HepG2 (cell line): Measurements from ENCODE around the gene VWA3B. TPM values are rescaled to one million over a fixed set of nuclear protein-coding genes. Genes with fewer than 3 reads are reported as not detected.

Experiments used
- ATAC-seq: fragments of 200-7000 bp; cut with Tn5 transposase; 3 replicates; pipeline ENCODE4 v1.9.1; 2020; ENCODE audit warnings: mild to moderate bottlenecking, moderate library complexity
- BruUV-seq: library from RNA; stranded (reverse); fragments of 400-500 nt; replicated peaks from 2 replicates; lab custom pipeline; 2021; lab: Mats Ljungman, UMichigan
- CTCF ChIA-PET: fragments of 300-600 bp; formaldehyde crosslinking; extraction: SDS; loops from one replicate; lab custom pipeline; 2021; ENCODE audit warnings: low total read pairs, inconsistent platforms, low intra/inter-chr PET ratio; lab: Yijun Ruan, JAX
- POLR2A ChIA-PET: fragments of 350-600 bp; sonication (Branson Sonifier 250); formaldehyde crosslinking; loops from one replicate; lab custom pipeline; 2020; ENCODE audit warnings: antibody characterized with exemption, inconsistent platforms; lab: Yijun Ruan, JAX
- DNase-seq: peaks from one replicate; pipeline ENCODE4 v3.0.0-alpha.2; 2015; ENCODE audit warnings: low spot score
- FAIRE-seq: peaks from 3 replicates; lab custom pipeline; 2011; peaks lifted over from hg19 to GRCh38; lab: Jason Lieb, UNC
- H2AFZ ChIP-seq: one replicate; pipeline ENCODE4 v1.6.1; 2011; ENCODE audit warnings: low read length, inconsistent platforms
- H3K27ac ChIP-seq: fragments of 300-600 bp; 3 replicates; pipeline ENCODE4 v1.8.0; 2011; ENCODE audit warnings: mixed run types, mild to moderate bottlenecking, mixed read lengths, low read length, inconsistent platforms; ENCODE audit not compliant: insufficient read depth; ENCODE audit errors: extremely low read length
- H3K27me3 ChIP-seq, 2 experiments: fragments of 200-600 bp in 1 of 2; 2 replicates in 1 of 2; 3 replicates in 1 of 2; pipeline versions ENCODE4 v1.6.0 to v1.8.0; 2011; ENCODE audit warnings: low read length in 2 of 2, mild to moderate bottlenecking in 2 of 2, moderate library complexity in 2 of 2, inconsistent platforms in 1 of 2; ENCODE audit not compliant: insufficient read depth in 2 of 2, control insufficient read depth in 1 of 2
- H3K36me3 ChIP-seq, 2 experiments: fragments of 200-600 bp in 1 of 2; replicated peaks in 1 of 2; 2 replicates in 1 of 2; 3 replicates in 1 of 2; pipeline versions ENCODE4 v1.5.1 to v1.8.0; 2011; ENCODE audit warnings: low read length in 2 of 2, inconsistent platforms in 1 of 2; ENCODE audit not compliant: insufficient read depth in 2 of 2, control insufficient read depth in 1 of 2
- H3K4me1 ChIP-seq: 2 replicates; pipeline ENCODE4 v1.5.1; 2012; ENCODE audit warnings: low read length, inconsistent platforms; ENCODE audit not compliant: insufficient read depth
- H3K4me2 ChIP-seq: 2 replicates; pipeline ENCODE4 v1.6.0; 2011; ENCODE audit warnings: low read depth, low read length, inconsistent platforms
- H3K4me3 ChIP-seq, 3 experiments: fragments of 200-600 bp in 1 of 3; sonication (generic), shearing (Covaris generic) in 1 of 3; replicated peaks in 1 of 3; 2 replicates each; pipeline ENCODE4 v1.5.1; 2011 to 2016; ENCODE audit warnings: low read length in 3 of 3, inconsistent platforms in 2 of 3, low read depth in 2 of 3, mild to moderate bottlenecking in 2 of 3, control low read depth in 1 of 3, mixed read lengths in 1 of 3; ENCODE audit not compliant: insufficient read depth in 1 of 3
- H3K79me2 ChIP-seq: one replicate; pipeline ENCODE4 v1.6.1; 2011; ENCODE audit warnings: low read length, inconsistent platforms; ENCODE audit not compliant: insufficient read depth
- H3K9ac ChIP-seq: 2 replicates; pipeline ENCODE4 v1.6.0; 2011; ENCODE audit warnings: mild to moderate bottlenecking, low read depth, low read length, inconsistent platforms; ENCODE audit not compliant: insufficient read depth
- H3K9me3 ChIP-seq: 2 replicates; pipeline ENCODE4 v1.5.1; 2012; ENCODE audit warnings: mild to moderate bottlenecking, low read length
- H4K20me1 ChIP-seq: 2 replicates; pipeline ENCODE4 v1.6.0; 2011; ENCODE audit warnings: inconsistent platforms, mild to moderate bottlenecking, low read length, moderate library complexity; ENCODE audit not compliant: insufficient read depth
- CCAR2 ChIP-seq: fragments of 200-400 bp; formaldehyde crosslinking; optimal IDR thresholded peaks from 2 replicates; pipeline ENCODE3; 2018; ENCODE audit warnings: low read depth, mild to moderate bottlenecking, low read length, moderate library complexity
- GATAD1 ChIP-seq: IDR thresholded peaks from 2 replicates; pipeline ENCODE4 v1.6.1; 2016; ENCODE audit warnings: missing genetic modification reagents, missing compliant biosample characterization
- PAF1 ChIP-seq: IDR thresholded peaks from 2 replicates; pipeline ENCODE4 v1.6.1; 2016; ENCODE audit warnings: missing genetic modification reagents, missing compliant biosample characterization
- PHB2 ChIP-seq: fragments of 450-650 bp; IDR thresholded peaks from 2 replicates; pipeline ENCODE4 v1.6.1; 2018; ENCODE audit not compliant: partially characterized antibody
- UBTF ChIP-seq: sonication (generic); formaldehyde crosslinking; IDR thresholded peaks from 2 replicates; pipeline ENCODE4 v1.4.0; 2020; ENCODE audit warnings: mild to moderate bottlenecking, missing genetic modification reagents
- YY1 ChIP-seq: IDR thresholded peaks from 2 replicates; pipeline ENCODE4 v1.6.1; 2011; ENCODE audit warnings: low read length, low read depth, moderate library complexity, mild to moderate bottlenecking; ENCODE audit not compliant: insufficient read depth, insufficient replicate concordance
- ZSCAN21 ChIP-seq: sonication (generic); formaldehyde crosslinking; IDR thresholded peaks from 2 replicates; pipeline ENCODE4 v1.8.0; 2022; ENCODE audit warnings: mild to moderate bottlenecking, missing genetic modification reagents, moderate library complexity, borderline replicate concordance
- WGBS: methylation state at CpG from one replicate; pipeline ENCODE4 v1.1.6; 2017; ENCODE audit warnings: low lambda C conversion rate; 5-methylcytosine and 5-hydroxymethylcytosine counted together
- in situ Hi-C: cut with HindIII; loops from 2 replicates; pipeline ENCODE4 v1.10.0; 2017; ENCODE audit warnings: low pct_unique_long_range_greater_than_20kb; ENCODE audit not compliant: extremely low pct_ligation_motif_present
- intact Hi-C: fragments of 100-400 bp; cut with micrococcal nuclease; formaldehyde crosslinking; loops from one replicate; pipeline ENCODE4 v1.10.0; 2022; ENCODE audit not compliant: unreplicated experiment
- polyA plus RNA-seq, 8 experiments: library from polyadenylated mRNA; depleted of rRNA in 3 of 8; stranded (reverse) in 7 of 8; unstranded in 1 of 8; fragments of >200 nt; fragmentation: Illumina TruSeq in 4 of 8; extraction: Trizol in 4 of 8; gene quantifications; 2 replicates each; pipeline versions ENCODE4 v1.2.1 to v1.2.3, GENCODE V29; 2011 to 2016; ENCODE audit warnings: low read depth in 4 of 8, missing spikeins in 1 of 8, mixed read lengths in 1 of 8; ENCODE audit not compliant: insufficient read depth in 1 of 8
- total RNA-seq, 5 experiments: library from RNA; depleted of rRNA; stranded (reverse); fragments of >200 nt; fragmentation: Illumina TruSeq; extraction: Trizol; gene quantifications; 2 replicates each; pipeline ENCODE4 v1.2.3, GENCODE V29; 2016; ENCODE audit warnings: low read depth in 1 of 5
- TF ChIP-seq, protein P1 (sequence below): sonication (generic); formaldehyde crosslinking; IDR thresholded peaks from 2 replicates; pipeline ENCODE4 v1.5.1; 2020; ENCODE audit warnings: missing genetic modification reagents, mild to moderate bottlenecking, borderline replicate concordance
- TF ChIP-seq, protein P2 (sequence below): sonication (generic); formaldehyde crosslinking; IDR thresholded peaks from 2 replicates; pipeline ENCODE4; 2020; ENCODE audit warnings: missing genetic modification reagents, mild to moderate bottlenecking, borderline replicate concordance

Gene VWA3B
- total and polyA plus RNA-seq, 2 of the 13 experiments (the other 11 are each of a cell fraction or from before 2014, with no cell fraction given), result not detected

DNA sequence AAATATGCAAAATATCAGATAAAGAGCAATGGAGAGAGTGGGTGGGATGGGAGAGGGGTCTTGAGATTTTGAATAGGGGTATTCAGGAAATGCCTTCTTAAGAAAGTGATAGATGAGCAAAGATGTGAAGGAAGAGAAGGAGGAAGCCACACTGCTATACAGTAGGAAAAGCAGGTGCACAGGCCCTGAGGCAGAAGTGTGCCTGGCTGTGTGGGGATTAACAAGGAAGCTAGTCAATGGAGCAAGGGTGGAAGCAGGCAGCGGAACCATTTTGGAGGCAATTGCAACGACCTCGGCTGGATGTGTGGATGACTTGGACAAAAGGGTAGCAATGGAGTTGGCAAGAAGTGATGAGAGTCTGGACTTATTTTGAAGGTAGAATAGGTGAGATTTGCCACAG is 248.3 kb downstream of the VWA3B start:
- no peak overlapping the region for H3K27ac ChIP-seq
- no peak overlapping the region for H2AFZ ChIP-seq
- DNase-seq, result no peak
- H3K4me2 ChIP-seq, result no peak overlapping the region
- no peak overlapping the region for H3K9ac ChIP-seq
- WGBS, result 77% methylated on average over 3 of the region's 3 CpGs
- CTCF ChIA-PET, result no interaction called here
- POLR2A ChIA-PET, result no interaction called here
- peaks cover 0 to 26% of the 10 kb centered on the region in 2 experiments; a peak in 4 of 5 replicates for H3K27me3 ChIP-seq
- peaks cover 5% of the 10 kb centered on the region; the same call in 1 of the 2 replicates for H3K9me3 ChIP-seq
- no peaks in the 10 kb centered on the region for H4K20me1 ChIP-seq
- H3K4me1 ChIP-seq, result no peaks in the 10 kb centered on the region
- no peak for TF ChIP-seq ZSCAN21 (CRISPR knock-in tag)
- no peak for TF ChIP-seq UBTF
- TF ChIP-seq, all 625 proteins: peak for 0
- intact Hi-C loops, result no loop called here
- no TSS peak for BruUV-seq
- Histone ChIP-seq H3K36me3 (no peaks in the 10 kb centered on the region), H3K79me2 (no peaks in the 10 kb centered on the region), H3K4me3 (no peak overlapping the region)
- no peak for ATAC-seq
- no peak for FAIRE-seq
- in situ Hi-C loops, result no loop called here

DNA sequence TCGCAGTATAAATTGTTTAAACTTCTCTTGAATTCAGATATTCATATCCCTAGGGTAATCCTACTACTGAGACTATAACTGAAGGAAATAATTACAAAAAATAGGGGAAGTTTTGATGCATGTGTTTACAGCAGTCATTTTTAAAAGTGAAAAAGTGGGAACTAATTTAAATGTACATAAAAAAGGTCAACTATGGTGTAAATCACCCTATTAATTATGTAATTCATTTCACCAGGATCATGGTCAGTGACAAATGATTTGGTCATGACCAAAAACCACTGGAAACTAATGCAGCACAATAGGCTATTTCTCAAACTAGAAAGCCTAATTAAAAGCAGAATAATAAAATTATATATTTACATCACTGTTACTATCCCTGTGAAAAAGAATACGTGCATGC is 254.3 kb downstream of the VWA3B start:
- H3K36me3 ChIP-seq, result no peaks in the 10 kb centered on the region
- peaks cover 5% of the 10 kb centered on the region; the same call in 1 of the 2 replicates for H3K9me3 ChIP-seq
- H3K4me1 ChIP-seq, result no peaks in the 10 kb centered on the region
- WGBS, result 25% methylated on average over 2 of the region's 2 CpGs
- H4K20me1 ChIP-seq, result no peaks in the 10 kb centered on the region
- intact Hi-C loops (no loop called here), in situ Hi-C loops (no loop called here)
- no peak for ATAC-seq
- H3K79me2 ChIP-seq, result no peaks in the 10 kb centered on the region
- POLR2A ChIA-PET, result no interaction called here
- H3K27me3 ChIP-seq, result peaks cover 0 to 28% of the 10 kb centered on the region in 2 experiments; a peak in 4 of 5 replicates
- no peak overlapping the region for H3K4me3 ChIP-seq
- no peak overlapping the region for H3K4me2 ChIP-seq
- CTCF ChIA-PET, result no interaction called here
- no peak overlapping the region for H3K27ac ChIP-seq
- no peak for FAIRE-seq
- no peak for DNase-seq
- no peak overlapping the region for H3K9ac ChIP-seq
- H2AFZ ChIP-seq, result no peak overlapping the region
- BruUV-seq, result no TSS peak
- no peak for TF ChIP-seq YY1
- TF ChIP-seq, protein P1, sequence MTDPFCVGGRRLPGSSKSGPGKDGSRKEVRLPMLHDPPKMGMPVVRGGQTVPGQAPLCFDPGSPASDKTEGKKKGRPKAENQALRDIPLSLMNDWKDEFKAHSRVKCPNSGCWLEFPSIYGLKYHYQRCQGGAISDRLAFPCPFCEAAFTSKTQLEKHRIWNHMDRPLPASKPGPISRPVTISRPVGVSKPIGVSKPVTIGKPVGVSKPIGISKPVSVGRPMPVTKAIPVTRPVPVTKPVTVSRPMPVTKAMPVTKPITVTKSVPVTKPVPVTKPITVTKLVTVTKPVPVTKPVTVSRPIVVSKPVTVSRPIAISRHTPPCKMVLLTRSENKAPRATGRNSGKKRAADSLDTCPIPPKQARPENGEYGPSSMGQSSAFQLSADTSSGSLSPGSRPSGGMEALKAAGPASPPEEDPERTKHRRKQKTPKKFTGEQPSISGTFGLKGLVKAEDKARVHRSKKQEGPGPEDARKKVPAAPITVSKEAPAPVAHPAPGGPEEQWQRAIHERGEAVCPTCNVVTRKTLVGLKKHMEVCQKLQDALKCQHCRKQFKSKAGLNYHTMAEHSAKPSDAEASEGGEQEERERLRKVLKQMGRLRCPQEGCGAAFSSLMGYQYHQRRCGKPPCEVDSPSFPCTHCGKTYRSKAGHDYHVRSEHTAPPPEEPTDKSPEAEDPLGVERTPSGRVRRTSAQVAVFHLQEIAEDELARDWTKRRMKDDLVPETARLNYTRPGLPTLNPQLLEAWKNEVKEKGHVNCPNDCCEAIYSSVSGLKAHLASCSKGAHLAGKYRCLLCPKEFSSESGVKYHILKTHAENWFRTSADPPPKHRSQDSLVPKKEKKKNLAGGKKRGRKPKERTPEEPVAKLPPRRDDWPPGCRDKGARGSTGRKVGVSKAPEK (CRISPR knock-in tag), result no peak
- no peak for TF ChIP-seq PAF1 (CRISPR knock-in tag)
- TF ChIP-seq PHB2, result no peak
- TF ChIP-seq GATAD1, result no peak
- TF ChIP-seq CCAR2, result no peak
- TF ChIP-seq, protein P2, sequence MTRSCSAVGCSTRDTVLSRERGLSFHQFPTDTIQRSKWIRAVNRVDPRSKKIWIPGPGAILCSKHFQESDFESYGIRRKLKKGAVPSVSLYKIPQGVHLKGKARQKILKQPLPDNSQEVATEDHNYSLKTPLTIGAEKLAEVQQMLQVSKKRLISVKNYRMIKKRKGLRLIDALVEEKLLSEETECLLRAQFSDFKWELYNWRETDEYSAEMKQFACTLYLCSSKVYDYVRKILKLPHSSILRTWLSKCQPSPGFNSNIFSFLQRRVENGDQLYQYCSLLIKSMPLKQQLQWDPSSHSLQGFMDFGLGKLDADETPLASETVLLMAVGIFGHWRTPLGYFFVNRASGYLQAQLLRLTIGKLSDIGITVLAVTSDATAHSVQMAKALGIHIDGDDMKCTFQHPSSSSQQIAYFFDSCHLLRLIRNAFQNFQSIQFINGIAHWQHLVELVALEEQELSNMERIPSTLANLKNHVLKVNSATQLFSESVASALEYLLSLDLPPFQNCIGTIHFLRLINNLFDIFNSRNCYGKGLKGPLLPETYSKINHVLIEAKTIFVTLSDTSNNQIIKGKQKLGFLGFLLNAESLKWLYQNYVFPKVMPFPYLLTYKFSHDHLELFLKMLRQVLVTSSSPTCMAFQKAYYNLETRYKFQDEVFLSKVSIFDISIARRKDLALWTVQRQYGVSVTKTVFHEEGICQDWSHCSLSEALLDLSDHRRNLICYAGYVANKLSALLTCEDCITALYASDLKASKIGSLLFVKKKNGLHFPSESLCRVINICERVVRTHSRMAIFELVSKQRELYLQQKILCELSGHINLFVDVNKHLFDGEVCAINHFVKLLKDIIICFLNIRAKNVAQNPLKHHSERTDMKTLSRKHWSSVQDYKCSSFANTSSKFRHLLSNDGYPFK (CRISPR knock-in tag), result no peak
